LHCN-M2 (cell line): ENCODE results near the gene NPY4R2. TPM values are rescaled to one million over a fixed set of nuclear protein-coding genes. Genes with fewer than 3 reads are reported as not detected.
"Not testable (repeated sequence)": the region's sequence is repeated elsewhere in the genome, so short reads cannot be mapped to it uniquely, and the experiment has no call there.

Experiments used
- DNase-seq: peaks from one replicate; pipeline ENCODE4 v3.0.0-alpha.2; 2012; ENCODE audit warnings: low read depth
- total RNA-seq: library from RNA; depleted of rRNA; stranded (reverse); fragments of >200 nt; gene quantifications from 2 replicates; pipeline ENCODE4 v1.2.3, GENCODE V29; 2014

Gene NPY4R2
- total RNA-seq, 1 experiment from 2014 or later, result not detected

- not testable (repeated sequence) for DNase-seq
Observed at GRCh38 chr10:47932824-47933223, 14.4 kb downstream of the NPY4R2 start.

- not testable (repeated sequence) for DNase-seq
Observed at GRCh38 chr10:47933462-47933861, 15.0 kb downstream of the NPY4R2 start.

GRCh38 chr10:47936772-47937228, 18.3 kb downstream of the NPY4R2 start:
- DNase-seq, result not testable (repeated sequence)

GRCh38 chr10:47937634-47938033, 19.2 kb downstream of the NPY4R2 start:
- not testable (repeated sequence) for DNase-seq

- DNase-seq, result not testable (repeated sequence)
Observed at GRCh38 chr10:47940821-47941220, 22.4 kb downstream of the NPY4R2 start.

- not testable (repeated sequence) for DNase-seq
Observed at GRCh38 chr10:47941379-47941778, 22.9 kb downstream of the NPY4R2 start.

GRCh38 chr10:47942351-47943019, 24.0 kb downstream of the NPY4R2 start:
- DNase-seq, result not testable (repeated sequence)

- not testable (repeated sequence) for DNase-seq
Observed at GRCh38 chr10:47943328-47943727, 24.9 kb downstream of the NPY4R2 start.

- DNase-seq, result not testable (repeated sequence)
Observed at GRCh38 chr10:47947424-47947823, 29.0 kb downstream of the NPY4R2 start.

- not testable (repeated sequence) for DNase-seq
Observed at GRCh38 chr10:47957158-47957557, 38.7 kb downstream of the NPY4R2 start.

GRCh38 chr10:47959677-47960076, 41.2 kb downstream of the NPY4R2 start:
- DNase-seq, result not testable (repeated sequence)

GRCh38 chr10:47960699-47961098, 42.2 kb downstream of the NPY4R2 start:
- not testable (repeated sequence) for DNase-seq

GRCh38 chr10:47962785-47963184, 44.3 kb downstream of the NPY4R2 start:
- DNase-seq, result not testable (repeated sequence)

GRCh38 chr10:47964280-47965063, 46.0 kb downstream of the NPY4R2 start:
- DNase-seq, result not testable (repeated sequence)

- not testable (repeated sequence) for DNase-seq
Observed at GRCh38 chr10:47968988-47969387, 50.5 kb downstream of the NPY4R2 start.

GRCh38 chr10:47970047-47970446, 51.6 kb downstream of the NPY4R2 start:
- DNase-seq, result not testable (repeated sequence)

- not testable (repeated sequence) for DNase-seq
Observed at GRCh38 chr10:47971598-47971997, 53.1 kb downstream of the NPY4R2 start.

- not testable (repeated sequence) for DNase-seq
Observed at GRCh38 chr10:47972077-47972476, 53.6 kb downstream of the NPY4R2 start.
